SK-N-SH (cell line): ENCODE results near the gene CD248. TPM values are rescaled to one million over a fixed set of nuclear protein-coding genes. Genes with fewer than 3 reads are reported as not detected.

ENCODE experiments used
- CTCF ChIA-PET: fragments of 300-600, 350-600 bp; formaldehyde crosslinking; extraction: SDS; loops from one replicate; lab custom pipeline; 2021; lab: Yijun Ruan, JAX
- POLR2A ChIA-PET: fragments of 350-600 bp; sonication (Branson Sonifier 250); formaldehyde crosslinking; extraction: SDS; loops from one replicate; lab custom pipeline; 2020; ENCODE audit warnings: antibody characterized with exemption, inconsistent platforms; lab: Yijun Ruan, JAX
- DNase-seq: peaks from one replicate; pipeline ENCODE4 v3.0.0; 2012
- H2AFZ ChIP-seq: fragments of 200-600 bp; sonication (generic); 2 replicates; pipeline ENCODE4 v1.8.1; 2016; ENCODE audit warnings: antibody characterized with exemption, mild to moderate bottlenecking, low read depth
- H3F3A ChIP-seq: fragments of 200-600 bp; sonication (generic); replicated peaks from 2 replicates; pipeline ENCODE3; 2016; ENCODE audit warnings: antibody characterized with exemption, mild to moderate bottlenecking; ENCODE audit not compliant: insufficient read depth
- H3K27ac ChIP-seq, 2 experiments: fragments of 200-500 bp in 1 of 2; fragments of 200-600 bp in 1 of 2; sonication (Bioruptor generic) in 1 of 2; sonication (generic), shearing (Covaris generic) in 1 of 2; 2 replicates each; pipeline versions ENCODE4 v1.5.1 to v1.6.1; 2014 to 2016; ENCODE audit warnings: low read depth in 2 of 2, inconsistent platforms in 1 of 2, low read length in 1 of 2, mild to moderate bottlenecking in 1 of 2, mixed read lengths in 1 of 2
- H3K27me3 ChIP-seq: fragments of 200-600 bp; sonication (generic), shearing (Covaris generic); 2 replicates; pipeline ENCODE4 v1.6.1; 2016; ENCODE audit warnings: mixed run types; ENCODE audit not compliant: insufficient read depth
- H3K36me3 ChIP-seq, 2 experiments: fragments of 200-500 bp in 1 of 2; fragments of 200-600 bp in 1 of 2; sonication (Bioruptor generic) in 1 of 2; sonication (generic) in 1 of 2; replicated peaks in 1 of 2; 2 replicates each; pipeline versions ENCODE3 to v1.5.1; 2014 to 2016; ENCODE audit warnings: low read length in 1 of 2, mild to moderate bottlenecking in 1 of 2; ENCODE audit not compliant: insufficient read depth in 2 of 2, control insufficient read depth in 1 of 2
- H3K4me1 ChIP-seq, 2 experiments: fragments of 200-500 bp in 1 of 2; fragments of 200-600 bp in 1 of 2; sonication (Bioruptor generic) in 1 of 2; sonication (generic), shearing (Covaris generic) in 1 of 2; 2 replicates each; pipeline versions ENCODE4 v1.5.1 to v1.6.1; 2014 to 2016; ENCODE audit warnings: low read depth in 1 of 2, low read length in 1 of 2, mixed run types in 1 of 2; ENCODE audit not compliant: insufficient read depth in 2 of 2, control insufficient read depth in 1 of 2
- H3K4me2 ChIP-seq: fragments of 200-600 bp; sonication (generic), shearing (Covaris generic); 2 replicates; pipeline ENCODE4 v1.6.1; 2017; ENCODE audit warnings: mixed run types
- H3K4me3 ChIP-seq, 2 experiments: fragments of 200-500 bp in 1 of 2; fragments of 200-600 bp in 1 of 2; sonication (Bioruptor generic) in 1 of 2; sonication (generic), shearing (Covaris generic) in 1 of 2; 2 replicates each; pipeline versions ENCODE4 v1.5.1 to v1.8.1; 2014 to 2016; ENCODE audit warnings: low read depth in 2 of 2, inconsistent platforms in 1 of 2, low read length in 1 of 2, mild to moderate bottlenecking in 1 of 2, mixed read lengths in 1 of 2, moderate library complexity in 1 of 2
- H3K79me2 ChIP-seq: fragments of 200-600 bp; sonication (generic); 2 replicates; pipeline ENCODE4 v1.8.1; 2017; ENCODE audit warnings: mild to moderate bottlenecking; ENCODE audit not compliant: insufficient read depth
- H3K9ac ChIP-seq: fragments of 200-600 bp; sonication (generic); 2 replicates; pipeline ENCODE4 v1.6.1; 2017; ENCODE audit warnings: mixed run types
- H3K9me2 ChIP-seq: fragments of 200-600 bp; sonication (generic); 2 replicates; pipeline ENCODE4 v1.6.1; 2017; ENCODE audit warnings: mixed run types
- H3K9me3 ChIP-seq: fragments of 200-600 bp; sonication (generic); 2 replicates; pipeline ENCODE4 v1.6.1; 2017; ENCODE audit warnings: mixed run types, mild to moderate bottlenecking, moderate library complexity
- H4K20me1 ChIP-seq: fragments of 200-600 bp; sonication (generic); 2 replicates; pipeline ENCODE4 v1.6.1; 2017; ENCODE audit warnings: mild to moderate bottlenecking, mixed run types; ENCODE audit not compliant: insufficient read depth
- ELF1 ChIP-seq: IDR thresholded peaks from 2 replicates; pipeline ENCODE4 v1.4.0; 2012
- FOXJ3 ChIP-seq: sonication (generic); formaldehyde crosslinking; IDR thresholded peaks from 2 replicates; pipeline ENCODE4 v1.5.1; 2020; ENCODE audit warnings: mild to moderate bottlenecking, missing genetic modification reagents
- NRF1 ChIP-seq: IDR thresholded peaks from 2 replicates; pipeline ENCODE4 v1.6.1; 2012; ENCODE audit warnings: low read depth, mild to moderate bottlenecking, low read length
- PBX3 ChIP-seq: IDR thresholded peaks from 2 replicates; pipeline ENCODE4; 2012
- RFX5 ChIP-seq: IDR thresholded peaks from 2 replicates; pipeline ENCODE4 v1.6.1; 2012; ENCODE audit warnings: mild to moderate bottlenecking, improper control_type of control experiment, low read length
- SIN3A ChIP-seq: IDR thresholded peaks from 2 replicates; pipeline ENCODE4 v1.6.1; 2012; ENCODE audit warnings: low read depth, mild to moderate bottlenecking, low read length, moderate library complexity, borderline replicate concordance
- TEAD4 ChIP-seq: IDR thresholded peaks from 2 replicates; pipeline ENCODE4 v1.4.0; 2012; ENCODE audit warnings: mild to moderate bottlenecking, borderline replicate concordance; ENCODE audit not compliant: insufficient read depth
- USF1 ChIP-seq: IDR thresholded peaks from 2 replicates; pipeline ENCODE4 v1.4.0; 2012; ENCODE audit warnings: low read depth, borderline replicate concordance
- USF2 ChIP-seq: fragments of 150-350 bp; IDR thresholded peaks from 2 replicates; pipeline ENCODE4 v1.6.1; 2017; ENCODE audit warnings: antibody characterized with exemption, low read length, low read depth, borderline replicate concordance
- YY1 ChIP-seq: IDR thresholded peaks from 2 replicates; pipeline ENCODE4 v1.4.0; 2012; ENCODE audit warnings: low read depth, mild to moderate bottlenecking
- WGBS: methylation state at CpG from one replicate; pipeline ENCODE4 v1.1.6; 2017; ENCODE audit warnings: low lambda C conversion rate; 5-methylcytosine and 5-hydroxymethylcytosine counted together
- polyA plus RNA-seq, 3 experiments: library from polyadenylated mRNA; depleted of rRNA; stranded (reverse); fragments of >200 nt; gene quantifications; 2 replicates each; pipeline ENCODE4 v1.2.3, GENCODE V29; 2012

The CD248 gene
- polyA plus RNA-seq, 1 of the 3 experiments (the other 2 are of a cell fraction) = 7.7 TPM

- H3K9me2 ChIP-seq = no peaks in the 10 kb centered on the region
- no peaks in the 10 kb centered on the region for H4K20me1 ChIP-seq
- whole genome bisulfite sequencing = 58% methylated on average over 9 of the region's 14 CpGs
- no peak overlapping the region for H2AFZ ChIP-seq
- DNase-seq = peak; percentile 80
- H3K4me2 ChIP-seq = peak overlapping the region; percentile 20; the same call in 1 of the 2 replicates
- TF ChIP-seq YY1 (no peak), FOXJ3 (no peak), NRF1 (peak; percentile 38; the same call in 1 of the 2 replicates)
- peaks cover 32 to 60% of the 10 kb centered on the region in 2 experiments for H3K4me1 ChIP-seq
- peaks cover under 1% of the 10 kb centered on the region for H3F3A ChIP-seq
- no peak overlapping the region for H3K4me3 ChIP-seq
- no peak overlapping the region for H3K9ac ChIP-seq
- POLR2A ChIA-PET = interaction anchor here (0.6 to 2.4 kb wide), 4 partner anchors 10 to 103 kb away, joined by 3 to 10 read pairs (median 6); partner anchors contain the start of gene YIF1A
- H3K36me3 ChIP-seq = no peaks in the 10 kb centered on the region
- H3K27ac ChIP-seq = peak overlapping the region; percentile 21 to 100; a peak in 3 of 4 replicates
- CTCF ChIA-PET = interaction anchor here (0.7 to 12.4 kb wide), 7 partner anchors 9 to 95 kb away, joined by 3 to 280 read pairs (median 3); partner anchors contain the start of gene RIN1
- H3K79me2 ChIP-seq = no peaks in the 10 kb centered on the region
- no peaks in the 10 kb centered on the region for H3K27me3 ChIP-seq
- no peaks in the 10 kb centered on the region for H3K9me3 ChIP-seq
These were observed 478 bp upstream of the CD248 start for GRCh38 chr11:66317322-66317722.

- H2AFZ ChIP-seq = no peak overlapping the region
- H3K4me2 ChIP-seq = no peak overlapping the region
- no peaks in the 10 kb centered on the region for H3K36me3 ChIP-seq
- no peaks in the 10 kb centered on the region for H4K20me1 ChIP-seq
- no peak for TF ChIP-seq RFX5
- TF ChIP-seq, all 33 proteins: peak for 0
- ChIA-PET CTCF (interaction anchor here (1.1 to 12.4 kb wide), 7 partner anchors 11 to 73 kb away, joined by 3 to 280 read pairs (median 3); partner anchors contain the start of genes B4GAT1, BRMS1, RIN1 and YIF1A), POLR2A (interaction anchor here (1.0 to 2.4 kb wide), 3 partner anchors 11 to 27 kb away, joined by 3 to 10 read pairs (median 10); partner anchors contain the start of gene YIF1A)
- no peaks in the 10 kb centered on the region for H3K27me3 ChIP-seq
- H3K9ac ChIP-seq = no peak overlapping the region
- WGBS = 92% methylated on average over 18 of the region's 52 CpGs
- no peaks in the 10 kb centered on the region for H3K9me2 ChIP-seq
- H3K9me3 ChIP-seq = no peaks in the 10 kb centered on the region
- H3K79me2 ChIP-seq = no peaks in the 10 kb centered on the region
- H3F3A ChIP-seq = peaks cover 9% of the 10 kb centered on the region
- no peak overlapping the region for H3K4me3 ChIP-seq
- DNase-seq = no peak
- H3K4me1 ChIP-seq = peaks cover 32 to 65% of the 10 kb centered on the region in 2 experiments
- peak overlapping the region in 1 of 2 experiments; percentile 100; a peak in 2 of 4 replicates for H3K27ac ChIP-seq
These were observed 678 bp downstream of the CD248 start for GRCh38 chr11:66315921-66316811.

GRCh38 chr11:66315498-66315885 lies 1.4 kb downstream of the CD248 start:
- H3K9me2 ChIP-seq = no peaks in the 10 kb centered on the region
- no peaks in the 10 kb centered on the region for H3K27me3 ChIP-seq
- H3K79me2 ChIP-seq = no peaks in the 10 kb centered on the region
- peak overlapping the region in 1 of 2 experiments; percentile 100; a peak in 1 of 4 replicates for H3K27ac ChIP-seq
- 98% methylated on average over 14 of the region's 14 CpGs for WGBS
- H4K20me1 ChIP-seq = no peaks in the 10 kb centered on the region
- POLR2A ChIA-PET = no interaction called here
- no peak overlapping the region for H3K9ac ChIP-seq
- H3K36me3 ChIP-seq = no peaks in the 10 kb centered on the region
- CTCF ChIA-PET = interaction anchor here (1.1 to 12.4 kb wide), 5 partner anchors 16 to 73 kb away, joined by 3 to 280 read pairs (median 3); partner anchors contain the start of genes B4GAT1, BRMS1, RIN1 and YIF1A
- no peak for TF ChIP-seq SIN3A
- no peak for TF ChIP-seq ELF1
- TF ChIP-seq TEAD4 = no peak
- no peak for TF ChIP-seq USF1
- TF ChIP-seq USF2 = no peak
- TF ChIP-seq PBX3 = no peak
- H2AFZ ChIP-seq = no peak overlapping the region
- no peak for DNase-seq
- H3K4me1 ChIP-seq = peaks cover 32 to 66% of the 10 kb centered on the region in 2 experiments
- peaks cover 12% of the 10 kb centered on the region for H3F3A ChIP-seq
- no peak overlapping the region for H3K4me2 ChIP-seq
- no peak overlapping the region for H3K4me3 ChIP-seq
- no peaks in the 10 kb centered on the region for H3K9me3 ChIP-seq
